HepG2 (cell line): ENCODE results near the gene SNAI1. TPM values are rescaled to one million over a fixed set of nuclear protein-coding genes. Genes with fewer than 3 reads are reported as not detected.
A peak's percentile ranks its signal among the peaks of the same experiment; 100 is the strongest.

ENCODE experiments used
- ARNTL ChIP-seq: sonication (generic); formaldehyde crosslinking; IDR thresholded peaks from 2 replicates; pipeline ENCODE4 v1.4.0; 2020; ENCODE audit warnings: mild to moderate bottlenecking, missing genetic modification reagents
- BRD4 ChIP-seq: sonication (generic); formaldehyde crosslinking; IDR thresholded peaks from 2 replicates; pipeline ENCODE4 v1.4.0; 2020; ENCODE audit warnings: missing genetic modification reagents
- CERS6 ChIP-seq: sonication (generic); formaldehyde crosslinking; IDR thresholded peaks from 2 replicates; pipeline ENCODE4 v1.5.0; 2020; ENCODE audit warnings: missing genetic modification reagents
- DMAP1 ChIP-seq: IDR thresholded peaks from 2 replicates; pipeline ENCODE4 v1.6.1; 2016
- HNRNPUL1 ChIP-seq: fragments of 200-400 bp; formaldehyde crosslinking; IDR thresholded peaks from 2 replicates; pipeline ENCODE4 v1.6.1; 2017; ENCODE audit warnings: low read depth, mild to moderate bottlenecking, low read length, moderate library complexity
- KDM1A ChIP-seq: IDR thresholded peaks from 2 replicates; pipeline ENCODE4 v1.6.1; 2016; ENCODE audit warnings: missing compliant biosample characterization
- NBN ChIP-seq: fragments of 450-650 bp; conservative IDR thresholded peaks from 2 replicates; pipeline ENCODE4 v1.6.1; 2017
- SMYD3 ChIP-seq: sonication (generic); formaldehyde crosslinking; IDR thresholded peaks from 2 replicates; pipeline ENCODE4 v1.8.1; 2023; ENCODE audit warnings: mild to moderate bottlenecking, missing genetic modification reagents
- SRF ChIP-seq: IDR thresholded peaks from 2 replicates; pipeline ENCODE4 v1.6.1; 2011; ENCODE audit warnings: mild to moderate bottlenecking, low read depth, low read length, moderate library complexity
- ZBED4 ChIP-seq: sonication (generic); formaldehyde crosslinking; IDR thresholded peaks from 2 replicates; pipeline ENCODE4 v1.4.0; 2020; ENCODE audit warnings: missing genetic modification reagents, borderline replicate concordance
- ZBTB34 ChIP-seq: sonication (generic); formaldehyde crosslinking; IDR thresholded peaks from 2 replicates; pipeline ENCODE4 v1.8.0; 2022; ENCODE audit warnings: mild to moderate bottlenecking, missing genetic modification reagents
- ZNF264 ChIP-seq: sonication (generic); formaldehyde crosslinking; IDR thresholded peaks from 2 replicates; pipeline ENCODE4 v1.4.0; 2020; ENCODE audit warnings: missing genetic modification reagents
- ZNF317 ChIP-seq: sonication (generic); formaldehyde crosslinking; IDR thresholded peaks from 2 replicates; pipeline ENCODE4 v1.5.0; 2020; ENCODE audit warnings: mild to moderate bottlenecking, missing genetic modification reagents
- polyA plus RNA-seq, 8 experiments: library from polyadenylated mRNA; depleted of rRNA in 3 of 8; stranded (reverse) in 7 of 8; unstranded in 1 of 8; fragments of >200 nt; fragmentation: Illumina TruSeq in 4 of 8; extraction: Trizol in 4 of 8; gene quantifications; 2 replicates each; pipeline versions ENCODE4 v1.2.1 to v1.2.3, GENCODE V29; 2011 to 2016; ENCODE audit warnings: low read depth in 4 of 8, missing spikeins in 1 of 8, mixed read lengths in 1 of 8; ENCODE audit not compliant: insufficient read depth in 1 of 8
- total RNA-seq, 5 experiments: library from RNA; depleted of rRNA; stranded (reverse); fragments of >200 nt; fragmentation: Illumina TruSeq; extraction: Trizol; gene quantifications; 2 replicates each; pipeline ENCODE4 v1.2.3, GENCODE V29; 2016; ENCODE audit warnings: low read depth in 1 of 5
- TF ChIP-seq, protein P1 (sequence below): sonication (generic); formaldehyde crosslinking; IDR thresholded peaks from 2 replicates; pipeline ENCODE4 v1.5.1; 2020; ENCODE audit warnings: missing genetic modification reagents, mild to moderate bottlenecking, borderline replicate concordance
- TF ChIP-seq, protein P2 (sequence below): sonication (generic); formaldehyde crosslinking; IDR thresholded peaks from 2 replicates; pipeline ENCODE4 v1.4.0; 2020; ENCODE audit warnings: missing genetic modification reagents

The SNAI1 gene
- total and polyA plus RNA-seq, 2 of the 13 experiments (the other 11 are each of a cell fraction or from before 2014, with no cell fraction given): 1.3 to 1.4 TPM

GRCh38 chr20:49937027-49937929, 45.5 kb upstream of the SNAI1 start (continued):
- TF ChIP-seq ZBED4 (no peak), ARNTL (no peak), ZNF264 (CRISPR knock-in tag) (peak; percentile 64; the same call in 1 of the 2 replicates), SRF (0 out of 2 replicates have a peak, but pooled peaks have one; percentile 26), HNRNPUL1 (no peak), CERS6 (no peak), NBN (no peak), ZBTB34 (no peak), BRD4 (CRISPR knock-in tag) (peak; percentile 53; the same call in 1 of the 2 replicates), SMYD3 (CRISPR knock-in tag) (no peak), KDM1A (CRISPR knock-in tag) (no peak), ZNF317 (CRISPR knock-in tag) (no peak; the same call in 1 of the 2 replicates), DMAP1 (no peak)
- TF ChIP-seq, protein P1, sequence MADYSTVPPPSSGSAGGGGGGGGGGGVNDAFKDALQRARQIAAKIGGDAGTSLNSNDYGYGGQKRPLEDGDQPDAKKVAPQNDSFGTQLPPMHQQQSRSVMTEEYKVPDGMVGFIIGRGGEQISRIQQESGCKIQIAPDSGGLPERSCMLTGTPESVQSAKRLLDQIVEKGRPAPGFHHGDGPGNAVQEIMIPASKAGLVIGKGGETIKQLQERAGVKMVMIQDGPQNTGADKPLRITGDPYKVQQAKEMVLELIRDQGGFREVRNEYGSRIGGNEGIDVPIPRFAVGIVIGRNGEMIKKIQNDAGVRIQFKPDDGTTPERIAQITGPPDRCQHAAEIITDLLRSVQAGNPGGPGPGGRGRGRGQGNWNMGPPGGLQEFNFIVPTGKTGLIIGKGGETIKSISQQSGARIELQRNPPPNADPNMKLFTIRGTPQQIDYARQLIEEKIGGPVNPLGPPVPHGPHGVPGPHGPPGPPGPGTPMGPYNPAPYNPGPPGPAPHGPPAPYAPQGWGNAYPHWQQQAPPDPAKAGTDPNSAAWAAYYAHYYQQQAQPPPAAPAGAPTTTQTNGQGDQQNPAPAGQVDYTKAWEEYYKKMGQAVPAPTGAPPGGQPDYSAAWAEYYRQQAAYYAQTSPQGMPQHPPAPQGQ: 0 out of 2 replicates have a peak, but pooled peaks have one; percentile 39
- TF ChIP-seq, protein P2, sequence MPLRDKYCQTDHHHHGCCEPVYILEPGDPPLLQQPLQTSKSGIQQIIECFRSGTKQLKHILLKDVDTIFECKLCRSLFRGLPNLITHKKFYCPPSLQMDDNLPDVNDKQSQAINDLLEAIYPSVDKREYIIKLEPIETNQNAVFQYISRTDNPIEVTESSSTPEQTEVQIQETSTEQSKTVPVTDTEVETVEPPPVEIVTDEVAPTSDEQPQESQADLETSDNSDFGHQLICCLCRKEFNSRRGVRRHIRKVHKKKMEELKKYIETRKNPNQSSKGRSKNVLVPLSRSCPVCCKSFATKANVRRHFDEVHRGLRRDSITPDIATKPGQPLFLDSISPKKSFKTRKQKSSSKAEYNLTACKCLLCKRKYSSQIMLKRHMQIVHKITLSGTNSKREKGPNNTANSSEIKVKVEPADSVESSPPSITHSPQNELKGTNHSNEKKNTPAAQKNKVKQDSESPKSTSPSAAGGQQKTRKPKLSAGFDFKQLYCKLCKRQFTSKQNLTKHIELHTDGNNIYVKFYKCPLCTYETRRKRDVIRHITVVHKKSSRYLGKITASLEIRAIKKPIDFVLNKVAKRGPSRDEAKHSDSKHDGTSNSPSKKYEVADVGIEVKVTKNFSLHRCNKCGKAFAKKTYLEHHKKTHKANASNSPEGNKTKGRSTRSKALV (CRISPR knock-in tag): 0 out of 2 replicates have a peak, but pooled peaks have one; percentile 29
